H9 (cell line): ENCODE measurements around the gene KRTAP2-1. TPM values are rescaled to one million over a fixed set of nuclear protein-coding genes. Genes with fewer than 3 reads are reported as not detected.

Experiments used
- DNase-seq: peaks from one replicate; pipeline ENCODE4 v3.0.0-alpha.2; 2017
- H2AFZ ChIP-seq: one replicate; pipeline ENCODE4 v1.6.1; 2013; ENCODE audit warnings: mild to moderate bottlenecking, low read length, control low read depth, moderate library complexity
- H2AK5ac ChIP-seq: 2 replicates; pipeline ENCODE4 v1.6.1; 2013; ENCODE audit warnings: low read length, control low read depth, mixed read lengths; ENCODE audit not compliant: insufficient read length
- H2BK120ac ChIP-seq: one replicate; pipeline ENCODE4 v1.6.1; 2013; ENCODE audit warnings: low read depth, mild to moderate bottlenecking, low read length, control low read depth, inconsistent platforms; ENCODE audit not compliant: poor library complexity, severe bottlenecking
- H2BK12ac ChIP-seq: 2 replicates; pipeline ENCODE4 v1.6.1; 2013; ENCODE audit warnings: low read length, control low read depth, mixed read lengths, low read depth; ENCODE audit not compliant: insufficient read length
- H2BK15ac ChIP-seq: 2 replicates; pipeline ENCODE4 v1.6.1; 2013; ENCODE audit warnings: low read depth, low read length, control low read depth
- H2BK20ac ChIP-seq: one replicate; pipeline ENCODE4 v1.6.1; 2013; ENCODE audit warnings: low read depth, mild to moderate bottlenecking, low read length, control low read depth, inconsistent platforms; ENCODE audit not compliant: poor library complexity, severe bottlenecking
- H2BK5ac ChIP-seq: 2 replicates; pipeline ENCODE4 v1.6.1; 2013; ENCODE audit warnings: low read length, control low read depth, mixed read lengths; ENCODE audit not compliant: insufficient read length
- H3K14ac ChIP-seq: 2 replicates; pipeline ENCODE4 v1.6.1; 2013; ENCODE audit warnings: low read length, control low read depth; ENCODE audit not compliant: insufficient read depth
- H3K18ac ChIP-seq: 2 replicates; pipeline ENCODE4 v1.6.1; 2013; ENCODE audit warnings: low read depth, mild to moderate bottlenecking, mixed read lengths, low read length, control low read depth; ENCODE audit not compliant: insufficient read length
- H3K23ac ChIP-seq: 2 replicates; pipeline ENCODE4 v1.6.1; 2013; ENCODE audit warnings: low read length, control low read depth, mixed read lengths, low read depth; ENCODE audit not compliant: insufficient read length
- H3K23me2 ChIP-seq: 2 replicates; pipeline ENCODE4 v1.6.1; 2013; ENCODE audit warnings: low read depth, mild to moderate bottlenecking, mixed read lengths, low read length, control low read depth; ENCODE audit not compliant: insufficient read length, poor library complexity, severe bottlenecking
- H3K27ac ChIP-seq: 2 replicates; pipeline ENCODE4 v1.5.1; 2013; ENCODE audit warnings: low read length, control low read depth, mixed read lengths, low read depth; ENCODE audit not compliant: insufficient read length
- H3K27me3 ChIP-seq: 2 replicates; pipeline ENCODE4 v1.6.1; 2013; ENCODE audit warnings: low read length, control low read depth, inconsistent platforms; ENCODE audit not compliant: insufficient read depth
- H3K4ac ChIP-seq: 2 replicates; pipeline ENCODE4 v1.6.1; 2013; ENCODE audit warnings: low read depth, mild to moderate bottlenecking, control low read depth, inconsistent platforms, low read length, moderate library complexity
- H3K4me1 ChIP-seq: 2 replicates; pipeline ENCODE4 v1.6.1; 2013; ENCODE audit warnings: low read length, control low read depth, inconsistent platforms; ENCODE audit not compliant: insufficient read depth
- H3K4me2 ChIP-seq: 2 replicates; pipeline ENCODE4 v1.6.1; 2013; ENCODE audit warnings: low read length, control low read depth, mixed read lengths; ENCODE audit not compliant: insufficient read length, insufficient read depth
- H3K56ac ChIP-seq: 2 replicates; pipeline ENCODE4 v1.6.1; 2013; ENCODE audit warnings: low read depth, mild to moderate bottlenecking, mixed read lengths, low read length, control low read depth; ENCODE audit not compliant: insufficient read length
- H3K79me1 ChIP-seq: 2 replicates; pipeline ENCODE4 v1.6.1; 2013; ENCODE audit warnings: low read depth, mild to moderate bottlenecking, moderate library complexity, low read length, control low read depth, inconsistent platforms; ENCODE audit not compliant: insufficient read depth, poor library complexity, severe bottlenecking
- H3K79me2 ChIP-seq: 2 replicates; pipeline ENCODE4 v1.6.1; 2013; ENCODE audit warnings: low read length, control low read depth, inconsistent platforms; ENCODE audit not compliant: insufficient read depth
- H3K9ac ChIP-seq: 2 replicates; pipeline ENCODE4 v1.6.1; 2013; ENCODE audit warnings: low read length, control low read depth, mixed read lengths; ENCODE audit not compliant: insufficient read length; ENCODE audit errors: extremely low read depth
- H3K9me3 ChIP-seq: one replicate; pipeline ENCODE4 v1.6.1; 2013; ENCODE audit warnings: low read depth, low read length, inconsistent platforms; ENCODE audit not compliant: control insufficient read depth
- H3T11ph ChIP-seq: one replicate; pipeline ENCODE4 v1.6.1; 2013; ENCODE audit warnings: mild to moderate bottlenecking, low read length, control low read depth, inconsistent platforms
- H4K20me1 ChIP-seq: one replicate; pipeline ENCODE4 v1.6.1; 2013; ENCODE audit not compliant: control insufficient read depth, insufficient read length, insufficient read depth
- H4K5ac ChIP-seq: 2 replicates; pipeline ENCODE4 v1.6.1; 2013; ENCODE audit warnings: low read depth, mild to moderate bottlenecking, mixed read lengths, low read length, control low read depth; ENCODE audit not compliant: insufficient read length
- H4K8ac ChIP-seq: replicated peaks from 2 replicates; pipeline ENCODE4 v1.6.1; 2013; ENCODE audit warnings: low read length, control low read depth, mixed read lengths, low read depth; ENCODE audit not compliant: insufficient read length
- H4K91ac ChIP-seq: 2 replicates; pipeline ENCODE4 v1.6.1; 2013; ENCODE audit warnings: low read depth, mild to moderate bottlenecking, moderate library complexity, mixed read lengths, low read length, control low read depth; ENCODE audit not compliant: insufficient read length
- H3K27ac Mint-ChIP-seq, 3 experiments: 2 replicates in 2 of 3; 3 replicates in 1 of 3; pipeline ENCODE4 v1.8.0; 2020 to 2021; ENCODE audit warnings: mixed read lengths in 3 of 3, mild to moderate bottlenecking in 1 of 3, moderate library complexity in 1 of 3
- H3K27me3 Mint-ChIP-seq: 2 replicates; pipeline ENCODE4 v1.8.0; 2021; ENCODE audit warnings: low read depth, mild to moderate bottlenecking, moderate library complexity, mixed read lengths
- H3K36me3 Mint-ChIP-seq, 3 experiments: 2 replicates in 2 of 3; 3 replicates in 1 of 3; pipeline ENCODE4 v1.8.0; 2020 to 2021; ENCODE audit warnings: low read depth in 3 of 3, mixed read lengths in 3 of 3; ENCODE audit not compliant: insufficient read depth in 1 of 3
- H3K4me1 Mint-ChIP-seq, 2 experiments: 2 replicates each; pipeline ENCODE4 v1.8.0; 2020; ENCODE audit warnings: mixed read lengths in 2 of 2
- H3K4me3 Mint-ChIP-seq, 2 experiments: 2 replicates in 1 of 2; 3 replicates in 1 of 2; pipeline ENCODE4 v1.8.0; 2020 to 2021; ENCODE audit warnings: mild to moderate bottlenecking in 2 of 2, mixed read lengths in 2 of 2, moderate library complexity in 1 of 2
- H3K9me3 Mint-ChIP-seq, 2 experiments: 2 replicates in 1 of 2; 3 replicates in 1 of 2; pipeline ENCODE4 v1.8.0; 2020; ENCODE audit warnings: mild to moderate bottlenecking in 2 of 2, mixed read lengths in 2 of 2, moderate library complexity in 1 of 2
- CTCF ChIP-seq: fragments of 200-600 bp; sonication (generic); conservative IDR thresholded peaks from 3 replicates; pipeline ENCODE4 v1.8.0; 2021; ENCODE audit warnings: antibody characterized with exemption, mild to moderate bottlenecking
- WGBS: extraction: QIAGEN DNeasy Blood & Tissue Kit; methylation state at CpG from one replicate; pipeline ENCODE4 v1.1.7; 2013; ENCODE audit warnings: missing lambda C conversion rate, low lambda C conversion rate, mixed read lengths; ENCODE audit not compliant: insufficient read length; ENCODE audit errors: extremely low coverage; 5-methylcytosine and 5-hydroxymethylcytosine counted together
- total RNA-seq: library from RNA; stranded (reverse); gene quantifications from 2 replicates; pipeline ENCODE4 v1.2.1, GENCODE V29; 2021

Gene KRTAP2-1
- total RNA-seq, 1 experiment from 2014 or later = not detected

GRCh38 chr17:41061964-41062363, 14.8 kb upstream of the KRTAP2-1 start:
- Histone ChIP-seq H4K20me1 (no peaks in the 10 kb centered on the region), H3K23ac (no peak overlapping the region), H4K8ac (no peak overlapping the region), H2BK5ac (no peak overlapping the region), H3K23me2 (no peaks in the 10 kb centered on the region), H3K4me2 (no peak overlapping the region), H3K9ac (no peak overlapping the region), H3K79me2 (no peaks in the 10 kb centered on the region), H3K9me3 (no peaks in the 10 kb centered on the region), H3K56ac (no peak overlapping the region), H3K27ac (no peak overlapping the region), H2AK5ac (no peak overlapping the region), H3K4me1 (no peaks in the 10 kb centered on the region), H4K5ac (no peak overlapping the region), H3K18ac (no peak overlapping the region), H2AFZ (no peak overlapping the region), H2BK15ac (no peak overlapping the region), H3K27me3 (no peaks in the 10 kb centered on the region), H4K91ac (no peak overlapping the region), H3K14ac (no peak overlapping the region), H2BK120ac (no peak overlapping the region), H3K4ac (no peak overlapping the region), H3K79me1 (no peaks in the 10 kb centered on the region), H3T11ph (no peak overlapping the region), H2BK20ac (no peak overlapping the region), H2BK12ac (no peak overlapping the region)
- Mint-ChIP-seq H3K36me3 (no peaks in the 10 kb centered on the region; a peak in 1 of 7 replicates), H3K9me3 (no peaks in the 10 kb centered on the region; a peak in 1 of 5 replicates), H3K4me3 (no peak overlapping the region), H3K27me3 (no peaks in the 10 kb centered on the region), H3K4me1 (peaks cover 4 to 13% of the 10 kb centered on the region in 2 experiments), H3K27ac (no peak overlapping the region)
- WGBS = no CpG with 5 or more reads among the region's 1 CpG
- DNase-seq = no peak
- no peak for TF ChIP-seq CTCF
